Hepatocyte (in vitro differentiated cells): Measurements from ENCODE around the gene PLA2G4F. TPM values are rescaled to one million over a fixed set of nuclear protein-coding genes. Genes with fewer than 3 reads are reported as not detected.

Experiments used
- DNase-seq: peaks from one replicate; pipeline ENCODE4 v3.0.0-alpha.2; 2016; ENCODE audit warnings: low spot score
- H2AFZ ChIP-seq: fragments of 200-600 bp; sonication (generic); 2 replicates; pipeline ENCODE4 v1.6.0; 2016; ENCODE audit warnings: antibody characterized with exemption, mild to moderate bottlenecking
- H3K27ac ChIP-seq: fragments of 200-600 bp; sonication (generic); 2 replicates; pipeline ENCODE4 v1.5.1; 2016; ENCODE audit warnings: mild to moderate bottlenecking
- H3K27me3 ChIP-seq: fragments of 200-600 bp; sonication (generic); 2 replicates; pipeline ENCODE4 v1.6.1; 2016
- H3K36me3 ChIP-seq: fragments of 200-600 bp; sonication (generic); replicated peaks from 2 replicates; pipeline ENCODE4 v1.5.1; 2016; ENCODE audit warnings: low read depth; ENCODE audit not compliant: insufficient read depth
- H3K4me1 ChIP-seq: fragments of 200-600 bp; sonication (generic); 2 replicates; pipeline ENCODE4 v1.5.1; 2016; ENCODE audit warnings: mild to moderate bottlenecking, moderate library complexity; ENCODE audit not compliant: insufficient read depth
- H3K4me2 ChIP-seq: fragments of 200-600 bp; sonication (generic); 2 replicates; pipeline ENCODE4 v1.6.0; 2016
- H3K4me3 ChIP-seq: fragments of 200-600 bp; sonication (generic); 2 replicates; pipeline ENCODE4 v1.5.1; 2016; ENCODE audit warnings: mild to moderate bottlenecking
- H3K79me2 ChIP-seq: fragments of 200-600 bp; sonication (generic); 2 replicates; pipeline ENCODE4 v1.6.0; 2017; ENCODE audit warnings: mild to moderate bottlenecking
- H3K9me2 ChIP-seq: fragments of 200-600 bp; sonication (generic); replicated peaks from 2 replicates; pipeline ENCODE4 v1.6.0; 2017; ENCODE audit warnings: mild to moderate bottlenecking; ENCODE audit not compliant: insufficient read depth
- H3K9me3 ChIP-seq: fragments of 200-600 bp; sonication (generic); 2 replicates; pipeline ENCODE4 v1.5.1; 2016; ENCODE audit warnings: low read depth, mild to moderate bottlenecking
- H4K20me1 ChIP-seq: fragments of 200-600 bp; sonication (generic); 2 replicates; pipeline ENCODE4 v1.6.0; 2016; ENCODE audit warnings: mild to moderate bottlenecking; ENCODE audit not compliant: insufficient read depth, poor library complexity, severe bottlenecking
- CTCF ChIP-seq: fragments of 200-600 bp; sonication (generic); IDR thresholded peaks from 2 replicates; pipeline ENCODE4 v1.5.1; 2016; ENCODE audit warnings: antibody characterized with exemption, mild to moderate bottlenecking; ENCODE audit not compliant: poor library complexity
- EZH2 ChIP-seq: fragments of 200-600 bp; sonication (generic); IDR thresholded peaks from 2 replicates; pipeline ENCODE4 v1.6.1; 2016; ENCODE audit warnings: antibody characterized with exemption, mild to moderate bottlenecking, borderline replicate concordance
- EZH2phosphoT487 ChIP-seq: fragments of 200-600 bp; sonication (generic); IDR thresholded peaks from one replicate; pipeline ENCODE4 v1.6.1; 2018; ENCODE audit warnings: antibody characterized with exemption, mild to moderate bottlenecking, low read depth, moderate library complexity; ENCODE audit not compliant: unreplicated experiment, severe bottlenecking
- WGBS: methylation state at CpG from one replicate; pipeline ENCODE4 v1.1.6; 2016; ENCODE audit warnings: low lambda C conversion rate; ENCODE audit errors: missing lambda C conversion rate; 5-methylcytosine and 5-hydroxymethylcytosine counted together
- polyA plus RNA-seq: library from polyadenylated mRNA; unstranded; fragments of >200 nt; fragmentation: Nextera tagmentation; extraction: Ambion mirVana; gene quantifications from 2 replicates; pipeline ENCODE4 v1.2.1, GENCODE V29; 2016
- total RNA-seq: library from RNA; depleted of rRNA; stranded (reverse); fragments of >200 nt; gene quantifications from 2 replicates; pipeline ENCODE4 v1.2.3, GENCODE V29; 2014

PLA2G4F gene
- total and polyA plus RNA-seq, 2 experiments from 2014 or later: 1.1 to 2.2 TPM

GRCh38 chr15:42146551-42147430, 9.6 kb downstream of the PLA2G4F start:
- 89% methylated on average over 24 of the region's 24 CpGs for WGBS
- H3K9me3 ChIP-seq: no peaks in the 10 kb centered on the region
- no peak for DNase-seq
- no peak overlapping the region for H3K4me3 ChIP-seq
- H4K20me1 ChIP-seq: no peaks in the 10 kb centered on the region
- TF ChIP-seq EZH2phosphoT487 (no peak), EZH2 (no peak), CTCF (no peak)
- H3K27me3 ChIP-seq: no peaks in the 10 kb centered on the region
- H3K4me1 ChIP-seq: no peaks in the 10 kb centered on the region
- no peak overlapping the region for H3K27ac ChIP-seq
- H3K36me3 ChIP-seq: no peaks in the 10 kb centered on the region
- H2AFZ ChIP-seq: no peak overlapping the region
- H3K4me2 ChIP-seq: no peak overlapping the region
- no peaks in the 10 kb centered on the region for H3K9me2 ChIP-seq
- no peaks in the 10 kb centered on the region for H3K79me2 ChIP-seq

- 90% methylated on average over 29 of the region's 29 CpGs for WGBS
- no peaks in the 10 kb centered on the region for H3K9me2 ChIP-seq
- DNase-seq: no peak
- no peak overlapping the region for H3K4me2 ChIP-seq
- no peaks in the 10 kb centered on the region for H3K9me3 ChIP-seq
- H3K27me3 ChIP-seq: no peaks in the 10 kb centered on the region
- no peak overlapping the region for H3K27ac ChIP-seq
- no peaks in the 10 kb centered on the region for H4K20me1 ChIP-seq
- H3K36me3 ChIP-seq: no peaks in the 10 kb centered on the region
- no peak overlapping the region for H2AFZ ChIP-seq
- H3K79me2 ChIP-seq: no peaks in the 10 kb centered on the region
- no peaks in the 10 kb centered on the region for H3K4me1 ChIP-seq
- TF ChIP-seq EZH2 (no peak), CTCF (no peak), EZH2phosphoT487 (no peak)
- no peak overlapping the region for H3K4me3 ChIP-seq
These were observed 10.6 kb downstream of the PLA2G4F start for GRCh38 chr15:42145546-42146455.

GRCh38 chr15:42144841-42145375, 11.5 kb downstream of the PLA2G4F start:
- Histone ChIP-seq H3K36me3 (no peaks in the 10 kb centered on the region), H4K20me1 (no peaks in the 10 kb centered on the region), H3K4me2 (no peak overlapping the region), H3K27me3 (no peaks in the 10 kb centered on the region), H3K9me2 (no peaks in the 10 kb centered on the region), H2AFZ (no peak overlapping the region), H3K4me1 (no peaks in the 10 kb centered on the region), H3K79me2 (no peaks in the 10 kb centered on the region), H3K4me3 (no peak overlapping the region), H3K27ac (no peak overlapping the region), H3K9me3 (no peaks in the 10 kb centered on the region)
- WGBS: 88% methylated on average over 9 of the region's 9 CpGs
- no peak for DNase-seq
- TF ChIP-seq EZH2: no peak
- no peak for TF ChIP-seq CTCF
- no peak for TF ChIP-seq EZH2phosphoT487
